VCaP (cell line): Measurements from ENCODE around the gene KCTD20.
"Not testable (repeated sequence)": the region's sequence is repeated elsewhere in the genome, so short reads cannot be mapped to it uniquely, and the experiment has no call there.

Experiments
- H3K27ac ChIP-seq: fragments of 450-650 bp; 2 replicates; pipeline ENCODE4 v1.5.1; 2017
- TF ChIP-seq, protein P1 (sequence below): fragments of 450-650 bp; conservative IDR thresholded peaks from 2 replicates; pipeline ENCODE4 v1.5.1; 2017; ENCODE audit warnings: mild to moderate bottlenecking, moderate library complexity

Gene KCTD20

DNA sequence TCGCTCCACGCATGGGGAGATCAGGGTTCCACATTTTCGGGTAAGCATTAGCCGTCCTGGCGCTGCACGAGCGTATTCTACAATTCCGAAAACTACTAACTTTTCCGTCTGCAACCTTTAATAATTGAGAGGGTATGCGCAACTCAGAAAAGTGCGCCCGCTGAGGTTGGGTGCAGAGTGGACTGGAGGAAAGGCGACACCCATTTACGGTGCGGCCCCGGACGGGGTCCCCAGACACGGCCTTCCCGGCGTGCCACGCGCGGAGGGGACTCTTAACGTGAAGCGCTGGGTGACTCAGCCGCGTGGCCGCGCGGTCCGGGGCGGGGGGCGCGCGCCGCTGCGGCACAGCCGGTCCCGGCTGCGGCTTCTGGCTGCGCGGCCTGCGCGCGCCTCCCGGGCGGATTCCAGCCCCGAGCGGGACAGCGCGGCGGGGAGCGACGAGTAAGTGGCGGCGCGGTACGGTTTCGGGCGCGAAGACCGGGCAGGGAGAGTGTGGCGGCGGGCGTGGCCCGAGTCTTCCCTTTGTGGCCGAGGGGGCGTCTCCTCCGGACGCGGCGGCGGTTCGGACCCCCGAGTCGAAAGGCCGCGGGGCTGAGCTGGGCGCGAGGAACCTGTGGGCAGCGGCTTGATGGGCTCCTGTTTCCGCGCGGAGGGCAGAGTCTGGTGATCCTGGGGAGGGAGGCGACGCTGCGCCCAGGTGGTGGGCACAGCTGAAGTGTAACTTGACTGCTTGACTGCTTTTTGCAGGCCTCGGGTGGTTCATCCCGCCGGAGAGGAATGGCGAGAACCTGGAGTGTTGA lies at the start of gene KCTD20, which contains the start of gene PXT1:
TSS of gene KCTD20 (plus strand) at position 330 of the 800 bp plus-strand sequence. CDS start 27,098 bp downstream, outside the sequence.
TSS of gene PXT1 (minus strand) at position 184 of the 800 bp plus-strand sequence. CDS start 16,772 bp downstream, outside the sequence.
- TF ChIP-seq, protein P1, sequence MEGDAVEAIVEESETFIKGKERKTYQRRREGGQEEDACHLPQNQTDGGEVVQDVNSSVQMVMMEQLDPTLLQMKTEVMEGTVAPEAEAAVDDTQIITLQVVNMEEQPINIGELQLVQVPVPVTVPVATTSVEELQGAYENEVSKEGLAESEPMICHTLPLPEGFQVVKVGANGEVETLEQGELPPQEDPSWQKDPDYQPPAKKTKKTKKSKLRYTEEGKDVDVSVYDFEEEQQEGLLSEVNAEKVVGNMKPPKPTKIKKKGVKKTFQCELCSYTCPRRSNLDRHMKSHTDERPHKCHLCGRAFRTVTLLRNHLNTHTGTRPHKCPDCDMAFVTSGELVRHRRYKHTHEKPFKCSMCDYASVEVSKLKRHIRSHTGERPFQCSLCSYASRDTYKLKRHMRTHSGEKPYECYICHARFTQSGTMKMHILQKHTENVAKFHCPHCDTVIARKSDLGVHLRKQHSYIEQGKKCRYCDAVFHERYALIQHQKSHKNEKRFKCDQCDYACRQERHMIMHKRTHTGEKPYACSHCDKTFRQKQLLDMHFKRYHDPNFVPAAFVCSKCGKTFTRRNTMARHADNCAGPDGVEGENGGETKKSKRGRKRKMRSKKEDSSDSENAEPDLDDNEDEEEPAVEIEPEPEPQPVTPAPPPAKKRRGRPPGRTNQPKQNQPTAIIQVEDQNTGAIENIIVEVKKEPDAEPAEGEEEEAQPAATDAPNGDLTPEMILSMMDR, result no peak

DNA sequence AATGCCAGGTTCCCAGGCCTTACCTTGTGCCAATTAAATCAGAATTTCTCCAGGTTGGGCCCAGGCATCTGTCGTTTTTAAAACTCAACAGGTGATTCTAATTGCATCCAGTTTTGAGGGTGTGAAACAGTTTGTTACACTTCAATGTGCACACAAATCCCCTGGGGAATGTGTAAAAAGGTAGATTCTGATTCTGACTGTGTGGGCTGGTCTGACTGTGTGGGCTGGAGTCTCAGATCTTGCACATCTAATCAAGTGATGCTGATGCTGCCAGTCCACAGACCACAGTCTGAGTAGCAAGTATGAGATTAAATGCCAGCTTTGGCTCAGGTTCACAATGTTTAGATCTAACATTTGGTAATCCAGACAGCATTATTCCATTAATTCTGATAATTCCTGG lies 42.8 kb upstream of the KCTD20 start:
- TF ChIP-seq, protein P1, result no peak
- no peak overlapping the region for H3K27ac ChIP-seq

More for the DNA sequence above, at the start of gene KCTD20, which contains the start of gene PXT1:
- H3K27ac ChIP-seq, result peak within 1 kb of the TSS; percentile 96

DNA sequence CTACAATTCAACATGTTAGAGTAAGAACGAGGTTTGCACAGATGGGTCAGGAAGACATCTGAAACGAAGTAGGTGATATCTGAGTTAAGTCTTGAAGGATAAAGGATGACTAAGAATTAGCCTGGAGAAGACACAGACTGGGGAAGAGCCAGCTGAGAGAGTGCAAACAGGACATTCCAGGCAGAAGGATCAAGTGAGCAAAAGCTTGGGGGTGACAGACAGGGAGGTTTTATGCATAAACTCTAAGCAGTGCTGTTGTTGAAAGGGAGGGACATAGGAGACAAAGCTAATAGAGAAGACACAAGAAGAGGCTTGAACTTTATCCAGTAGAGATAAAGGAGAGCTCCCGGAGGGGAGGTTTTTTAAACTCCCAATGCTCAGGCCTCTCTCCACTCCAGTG lies 40.3 kb upstream of the KCTD20 start:
- H3K27ac ChIP-seq, result no peak overlapping the region
- TF ChIP-seq, protein P1, result no peak

DNA sequence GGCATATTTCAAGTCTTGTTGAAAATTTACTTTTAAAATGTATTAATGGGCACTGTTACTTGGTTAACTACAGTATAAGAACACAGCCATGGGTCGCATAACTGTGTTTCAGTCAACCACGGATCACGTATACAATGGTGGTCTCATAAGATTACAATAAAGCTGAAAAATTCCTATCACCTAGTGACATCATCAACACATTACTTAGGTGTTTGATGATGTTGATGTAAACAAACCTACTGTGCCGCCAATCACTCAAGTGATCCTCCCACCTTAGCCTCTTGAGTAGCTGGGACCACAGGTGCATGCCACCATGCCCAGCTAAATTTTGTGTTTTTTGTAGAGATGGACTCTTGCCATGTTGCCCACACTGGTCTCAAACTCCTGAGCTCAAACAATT lies 38.6 kb upstream of the KCTD20 start:
- TF ChIP-seq, protein P1, result no peak
- H3K27ac ChIP-seq, result no peak overlapping the region

DNA sequence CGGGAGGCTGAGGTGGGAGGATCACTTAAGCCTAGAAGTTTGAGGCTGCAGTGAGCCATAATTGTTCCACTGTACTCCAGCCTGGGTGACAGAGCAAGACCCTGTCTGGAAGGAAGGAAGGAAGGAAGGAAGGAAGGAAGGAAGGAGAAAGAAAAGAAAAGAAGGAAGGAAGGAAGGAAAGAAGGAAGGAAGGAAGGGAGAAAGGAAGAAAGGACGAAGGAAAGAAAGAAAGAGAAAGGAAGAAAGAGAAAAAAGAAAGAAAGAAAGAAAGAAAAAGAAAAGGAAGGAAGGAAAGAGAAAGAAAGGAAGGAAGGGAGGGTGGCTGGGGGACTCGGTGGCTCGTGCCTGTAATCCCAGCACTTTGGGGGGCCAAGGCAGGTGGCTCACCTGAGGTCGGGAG lies 33.1 kb upstream of the KCTD20 start:
- not testable (repeated sequence) for H3K27ac ChIP-seq

DNA sequence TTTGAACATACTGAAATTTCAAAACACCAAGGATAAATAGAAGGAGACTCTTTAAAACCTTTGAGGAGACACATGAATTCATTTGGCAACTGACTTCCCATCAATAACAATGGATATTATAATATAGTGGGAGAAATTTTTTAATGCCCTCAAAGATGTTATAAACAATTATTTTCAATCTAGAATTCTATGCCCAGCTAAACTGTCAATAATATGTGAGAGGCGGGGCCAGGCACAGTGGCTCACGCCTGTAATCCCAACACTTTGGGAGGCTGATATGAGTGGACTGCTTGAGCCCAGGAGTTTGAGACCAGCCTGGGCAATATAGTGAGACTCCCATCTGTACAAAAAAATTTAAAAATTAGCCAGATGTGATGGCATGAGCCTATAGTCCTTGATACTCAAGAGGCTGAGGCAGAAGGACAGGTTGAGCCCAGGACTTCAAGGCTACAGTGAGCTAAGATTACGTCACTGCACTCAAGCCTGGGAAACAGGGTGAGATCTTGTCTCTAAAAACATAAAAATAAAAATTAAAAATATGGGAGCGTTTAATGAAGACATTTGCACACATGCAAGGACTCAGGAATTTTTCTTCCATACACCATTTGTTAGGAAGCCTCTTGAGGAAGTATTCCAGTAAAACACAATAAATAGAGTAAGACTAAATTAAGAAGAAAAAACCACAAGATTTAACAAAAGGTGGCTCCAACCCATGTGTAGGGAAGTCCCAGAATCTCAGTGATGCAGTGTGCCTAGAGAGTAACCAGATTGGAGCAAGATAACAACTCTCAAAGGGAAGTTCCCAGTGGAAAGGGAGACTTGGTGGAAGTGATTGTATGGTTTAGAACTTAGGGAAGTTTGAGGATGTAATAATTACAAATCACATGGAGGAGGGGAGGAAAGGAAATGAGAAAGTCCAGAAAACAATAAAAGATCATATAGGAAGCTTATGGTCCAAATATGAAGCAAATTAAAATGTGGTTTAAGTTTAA lies 29.0 kb upstream of the KCTD20 start:
- H3K27ac ChIP-seq, result no peak overlapping the region
- TF ChIP-seq, protein P1, result no peak

DNA sequence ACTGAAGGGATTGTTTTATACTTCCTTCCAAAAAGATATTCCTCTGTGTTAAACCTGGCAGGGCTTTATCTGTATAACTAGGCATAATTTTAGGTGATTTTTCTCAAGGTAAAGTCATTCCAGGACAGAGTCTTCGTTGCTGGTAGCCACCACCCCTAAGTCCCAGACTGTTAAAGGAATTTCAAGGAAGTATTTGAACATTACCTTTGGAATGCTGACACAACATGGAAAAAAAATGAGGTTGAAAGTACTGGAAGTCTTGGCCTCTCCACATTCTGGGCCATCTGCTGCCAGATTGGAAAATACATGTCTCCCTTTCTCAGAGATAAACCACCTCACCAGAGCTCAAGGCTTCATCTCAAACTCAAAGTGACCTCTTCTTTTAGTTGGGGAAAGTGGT lies 28.3 kb upstream of the KCTD20 start:
- TF ChIP-seq, protein P1, result no peak
- no peak overlapping the region for H3K27ac ChIP-seq
